Trophoblast cell (in vitro differentiated cells and primary cell): ENCODE measurements around the gene PHC3.
"Not testable (repeated sequence)": the region's sequence is repeated elsewhere in the genome, so short reads cannot be mapped to it uniquely, and the experiment has no call there.

Experiments used
- DNase-seq, 2 donors: peaks; one replicate each; pipeline ENCODE4 v3.0.0-alpha.2; 2016
- H2AFZ ChIP-seq: 2 replicates; pipeline ENCODE4 v1.6.1; 2013; ENCODE audit warnings: low read length, moderate library complexity, mild to moderate bottlenecking; ENCODE audit not compliant: insufficient read depth, poor library complexity
- H2AK5ac ChIP-seq: 2 replicates; pipeline ENCODE4 v1.6.1; 2013; ENCODE audit warnings: mild to moderate bottlenecking, low read length
- H2BK120ac ChIP-seq: 2 replicates; pipeline ENCODE4 v1.6.1; 2013; ENCODE audit warnings: low read length, mild to moderate bottlenecking, moderate library complexity; ENCODE audit not compliant: insufficient read depth, poor library complexity
- H2BK12ac ChIP-seq: 2 replicates; pipeline ENCODE4 v1.6.1; 2013; ENCODE audit warnings: mild to moderate bottlenecking, low read length, moderate library complexity
- H2BK5ac ChIP-seq: 2 replicates; pipeline ENCODE4 v1.6.1; 2013; ENCODE audit warnings: low read length, low read depth, moderate library complexity, mild to moderate bottlenecking; ENCODE audit not compliant: poor library complexity
- H3K14ac ChIP-seq: 2 replicates; pipeline ENCODE4 v1.6.1; 2013; ENCODE audit warnings: mild to moderate bottlenecking, low read length
- H3K18ac ChIP-seq: 2 replicates; pipeline ENCODE4 v1.6.1; 2013; ENCODE audit warnings: mild to moderate bottlenecking, low read length
- H3K23ac ChIP-seq: 2 replicates; pipeline ENCODE4 v1.6.1; 2013; ENCODE audit warnings: low read length
- H3K27ac ChIP-seq: 2 replicates; pipeline ENCODE4 v1.5.1; 2013; ENCODE audit warnings: low read depth, mild to moderate bottlenecking, inconsistent platforms, low read length, moderate library complexity
- H3K27me3 ChIP-seq: 2 replicates; pipeline ENCODE4 v1.6.1; 2013; ENCODE audit warnings: inconsistent platforms, mild to moderate bottlenecking, low read length, moderate library complexity; ENCODE audit not compliant: insufficient read depth
- H3K36me3 ChIP-seq, 2 experiments: 1 replicate in 1 of 2; 2 replicates in 1 of 2; pipeline ENCODE4 v1.6.1; 2013; ENCODE audit warnings: low read length in 2 of 2, mild to moderate bottlenecking in 2 of 2, moderate library complexity in 1 of 2; ENCODE audit not compliant: insufficient read depth in 2 of 2, control insufficient read depth in 1 of 2
- H3K4ac ChIP-seq: 2 replicates; pipeline ENCODE4 v1.6.1; 2013; ENCODE audit warnings: low read depth, mild to moderate bottlenecking, low read length, moderate library complexity
- H3K4me1 ChIP-seq, 2 experiments: 1 replicate in 1 of 2; 2 replicates in 1 of 2; pipeline ENCODE4 v1.6.1; 2013; ENCODE audit warnings: low read length in 2 of 2, mild to moderate bottlenecking in 2 of 2, moderate library complexity in 1 of 2; ENCODE audit not compliant: insufficient read depth in 2 of 2, control insufficient read depth in 1 of 2
- H3K4me2 ChIP-seq: 2 replicates; pipeline ENCODE4 v1.6.1; 2013; ENCODE audit warnings: inconsistent platforms, mild to moderate bottlenecking, low read length, moderate library complexity
- H3K4me3 ChIP-seq: 2 replicates; pipeline ENCODE4 v1.5.1; 2013; ENCODE audit warnings: mild to moderate bottlenecking, low read depth, low read length, inconsistent platforms
- H3K79me1 ChIP-seq: one replicate; pipeline ENCODE4 v1.6.1; 2013; ENCODE audit warnings: low read length
- H3K79me2 ChIP-seq: 2 replicates; pipeline ENCODE4 v1.6.1; 2013; ENCODE audit warnings: low read length, mild to moderate bottlenecking; ENCODE audit not compliant: control insufficient read depth, insufficient read depth, poor library complexity
- H3K9ac ChIP-seq: 2 replicates; pipeline ENCODE4 v1.6.1; 2013; ENCODE audit warnings: mild to moderate bottlenecking, low read length
- H3K9me3 ChIP-seq: 2 replicates; pipeline ENCODE4 v1.6.1; 2013; ENCODE audit warnings: low read depth, mild to moderate bottlenecking, control low read depth, inconsistent platforms, low read length; ENCODE audit not compliant: insufficient read depth
- H4K12ac ChIP-seq: 2 replicates; pipeline ENCODE4 v1.6.1; 2013; ENCODE audit warnings: low read depth, mild to moderate bottlenecking, low read length, moderate library complexity
- H4K8ac ChIP-seq: 2 replicates; pipeline ENCODE4 v1.6.1; 2013; ENCODE audit warnings: low read depth, mild to moderate bottlenecking, low read length, moderate library complexity
- H4K91ac ChIP-seq: one replicate; pipeline ENCODE4 v1.6.1; 2013; ENCODE audit warnings: low read depth, mild to moderate bottlenecking, low read length, moderate library complexity
- WGBS: extraction: QIAGEN DNeasy Blood & Tissue Kit; methylation state at CpG from one replicate; pipeline ENCODE4 v1.1.7; 2013; ENCODE audit warnings: missing lambda C conversion rate; ENCODE audit not compliant: insufficient read length, insufficient coverage; ENCODE audit errors: extremely low coverage; 5-methylcytosine and 5-hydroxymethylcytosine counted together

PHC3 gene

DNA sequence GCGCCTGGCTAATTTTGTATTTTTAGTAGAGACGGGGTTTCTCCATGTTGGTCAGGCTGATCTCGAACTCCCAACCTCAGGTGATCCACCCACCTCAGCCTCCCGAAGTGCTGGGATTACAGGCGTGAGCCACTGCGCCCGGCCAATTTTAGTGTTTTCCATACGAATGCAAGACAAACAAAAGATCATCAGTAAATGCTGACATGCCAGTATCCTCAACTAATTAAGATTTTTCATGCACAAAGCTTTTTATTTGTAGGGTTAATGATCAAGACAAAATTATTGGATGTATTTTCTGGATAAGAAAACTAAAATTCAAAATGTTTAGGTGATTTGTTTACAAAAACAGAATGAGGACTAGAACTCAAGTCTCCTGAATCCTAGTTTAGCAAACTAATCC is 67.4 kb downstream of the PHC3 start:
- not testable (repeated sequence) for H2AFZ ChIP-seq, H4K12ac ChIP-seq, H2BK5ac ChIP-seq, H3K14ac ChIP-seq, H3K4me3 ChIP-seq, H2BK12ac ChIP-seq, DNase-seq, H3K4ac ChIP-seq, H4K8ac ChIP-seq, H3K79me1 ChIP-seq, H3K9ac ChIP-seq, H3K27ac ChIP-seq, H3K9me3 ChIP-seq, H3K23ac ChIP-seq, H2BK120ac ChIP-seq, H2AK5ac ChIP-seq, H3K4me2 ChIP-seq, H4K91ac ChIP-seq, H3K18ac ChIP-seq, H3K27me3 ChIP-seq, H3K4me1 ChIP-seq, H3K79me2 ChIP-seq
- H3K36me3 ChIP-seq: peaks cover 11 to 13% of the 10 kb centered on the region in 2 experiments
- no CpG with 5 or more reads among the region's 8 CpGs for WGBS

DNA sequence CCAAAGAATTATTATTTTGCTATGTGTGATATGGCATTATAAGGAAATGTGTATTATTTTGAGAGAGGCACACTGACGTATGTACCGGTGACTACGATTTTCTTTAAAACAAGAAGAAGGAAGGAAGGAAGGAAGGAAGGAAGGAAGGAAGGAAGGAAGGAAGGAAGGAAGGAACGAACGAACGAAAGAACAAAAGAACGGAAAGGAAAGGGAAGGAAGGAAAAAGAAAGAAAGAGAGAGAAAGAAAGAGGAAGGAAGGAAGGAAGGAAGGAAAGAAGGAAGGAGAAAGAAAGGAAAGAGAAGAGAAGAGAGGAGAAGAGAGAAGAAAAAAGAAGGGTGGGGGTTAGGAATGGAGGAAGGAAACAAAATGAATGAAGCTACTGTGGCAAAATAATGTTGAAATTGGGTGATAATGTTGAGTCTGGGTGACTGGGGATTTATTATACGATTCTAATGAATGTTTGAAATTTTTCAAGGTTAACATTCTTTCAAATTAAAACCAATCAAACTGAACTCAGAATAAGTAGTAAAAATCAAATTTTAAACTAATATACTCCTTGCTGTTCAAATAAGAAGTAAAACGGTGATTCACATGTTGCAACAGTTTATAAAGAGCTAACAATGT is 70.3 kb downstream of the PHC3 start:
- Histone ChIP-seq H3K23ac (no peak overlapping the region), H2BK120ac (no peak overlapping the region), H2AFZ (no peak overlapping the region), H3K4me2 (no peak overlapping the region), H3K27me3 (no peaks in the 10 kb centered on the region), H2BK5ac (no peak overlapping the region), H3K4ac (no peak overlapping the region), H3K4me1 (no peaks in the 10 kb centered on the region), H4K12ac (no peak overlapping the region), H3K36me3 (peaks cover 1 to 6% of the 10 kb centered on the region in 2 experiments), H3K14ac (no peak overlapping the region), H2BK12ac (no peak overlapping the region), H3K9ac (no peak overlapping the region), H3K79me2 (no peaks in the 10 kb centered on the region), H3K79me1 (no peaks in the 10 kb centered on the region), H4K8ac (no peak overlapping the region), H4K91ac (no peak overlapping the region), H3K9me3 (no peaks in the 10 kb centered on the region), H3K27ac (no peak overlapping the region), H2AK5ac (no peak overlapping the region), H3K18ac (no peak overlapping the region), H3K4me3 (no peak overlapping the region)
- no CpG with 5 or more reads among the region's 9 CpGs for WGBS
- DNase-seq: no peak

- no peaks in the 10 kb centered on the region for H3K79me2 ChIP-seq
- H2BK120ac ChIP-seq: no peak overlapping the region
- no peak overlapping the region for H4K91ac ChIP-seq
- no peak overlapping the region for H3K27ac ChIP-seq
- H3K79me1 ChIP-seq: no peaks in the 10 kb centered on the region
- WGBS: 100% methylated on average over 2 of the region's 2 CpGs
- H3K14ac ChIP-seq: no peak overlapping the region
- H3K36me3 ChIP-seq: peaks cover 1 to 6% of the 10 kb centered on the region in 2 experiments
- no peak overlapping the region for H3K23ac ChIP-seq
- no peak overlapping the region for H2AK5ac ChIP-seq
- no peak overlapping the region for H3K18ac ChIP-seq
- no peaks in the 10 kb centered on the region for H3K9me3 ChIP-seq
- no peak for DNase-seq
- no peak overlapping the region for H3K4ac ChIP-seq
- no peak overlapping the region for H2BK5ac ChIP-seq
- H3K27me3 ChIP-seq: no peaks in the 10 kb centered on the region
- H3K4me2 ChIP-seq: no peak overlapping the region
- H4K8ac ChIP-seq: no peak overlapping the region
- no peaks in the 10 kb centered on the region for H3K4me1 ChIP-seq
- H2AFZ ChIP-seq: no peak overlapping the region
- no peak overlapping the region for H4K12ac ChIP-seq
- no peak overlapping the region for H2BK12ac ChIP-seq
- no peak overlapping the region for H3K4me3 ChIP-seq
- no peak overlapping the region for H3K9ac ChIP-seq
These were observed 71.8 kb downstream of the PHC3 start for GRCh38 chr3:170109579-170110293.

DNA sequence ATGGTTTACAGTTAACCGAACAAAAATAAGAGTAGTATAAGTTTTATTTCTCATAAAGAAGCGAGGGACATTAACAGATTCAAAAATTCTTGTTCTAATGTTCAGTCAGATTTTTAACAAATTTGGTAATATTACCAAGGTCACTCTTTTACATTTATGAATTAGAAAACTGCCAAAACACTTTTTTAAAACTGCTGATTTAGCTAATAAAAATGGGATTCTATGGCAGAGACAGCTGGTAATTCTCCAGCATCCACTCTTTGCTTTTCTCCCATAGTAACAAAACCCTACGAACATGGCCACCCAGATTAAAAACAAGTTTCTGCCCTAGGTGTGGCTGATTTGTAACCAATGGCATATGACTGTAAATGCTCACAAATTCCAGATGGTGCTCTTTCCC is 72.6 kb downstream of the PHC3 start:
- H2BK120ac ChIP-seq: no peak overlapping the region
- no peaks in the 10 kb centered on the region for H3K9me3 ChIP-seq
- no peak overlapping the region for H3K4ac ChIP-seq
- H3K4me2 ChIP-seq: no peak overlapping the region
- H3K23ac ChIP-seq: no peak overlapping the region
- no peaks in the 10 kb centered on the region for H3K79me2 ChIP-seq
- H4K12ac ChIP-seq: no peak overlapping the region
- H2AFZ ChIP-seq: no peak overlapping the region
- H4K8ac ChIP-seq: no peak overlapping the region
- no peak overlapping the region for H2BK12ac ChIP-seq
- no peaks in the 10 kb centered on the region for H3K79me1 ChIP-seq
- no peak overlapping the region for H4K91ac ChIP-seq
- H2AK5ac ChIP-seq: no peak overlapping the region
- H3K4me3 ChIP-seq: no peak overlapping the region
- no peak for DNase-seq
- WGBS: no CpG with 5 or more reads among the region's 3 CpGs
- H3K36me3 ChIP-seq: peaks cover 1 to 3% of the 10 kb centered on the region in 2 experiments
- H3K27me3 ChIP-seq: no peaks in the 10 kb centered on the region
- H2BK5ac ChIP-seq: no peak overlapping the region
- H3K18ac ChIP-seq: no peak overlapping the region
- no peak overlapping the region for H3K27ac ChIP-seq
- no peak overlapping the region for H3K9ac ChIP-seq
- no peak overlapping the region for H3K14ac ChIP-seq
- H3K4me1 ChIP-seq: no peaks in the 10 kb centered on the region
